ENCODE measurements around the gene SPAG16.

- TF ChIP-seq CTCF (IDR thresholded peaks at IDR 0.05; ENCODE audit: low read depth, low read length) = no peak
- TF ChIP-seq EZH2phosphoT487 (IDR thresholded peaks at IDR 0.05; ENCODE audit: low read depth) = no peak
Measured at GRCh38 chr2:213265679-213266078, 18.6 kb upstream of the SPAG16 start.
